ENCODE results near the gene CEP95.
A peak's percentile ranks its signal among the peaks of the same experiment; 100 is the strongest.

GRCh38 chr17:64496786-64497564 is 9.8 kb upstream of the CEP95 start, which contains the start of gene POLG2:
- TF ChIP-seq CTCF (IDR thresholded peaks at IDR 0.05; ENCODE audit: low read depth, low read length) (peak; percentile 51), POLR2A (IDR thresholded peaks at IDR 0.05; ENCODE audit: extremely low read depth, insufficient read length) (peak; percentile 96), MYC (IDR thresholded peaks at IDR 0.05; ENCODE audit: low read depth, low read length) (peak; percentile 86)

Measured in NB4 (cell line).